Measurements from ENCODE around the gene NKAIN2. TPM values are rescaled to one million over a fixed set of nuclear protein-coding genes. Genes with fewer than 3 reads are reported as not detected.
"Not testable (repeated sequence)": the region's sequence is repeated elsewhere in the genome, so short reads cannot be mapped to it uniquely, and the experiment has no call there.

NKAIN2 gene
- total and polyA plus RNA-seq, 5 donors from 2014 or later = not detected

GRCh38 chr6:124237911-124238310, 434.2 kb downstream of the NKAIN2 start:
- no peaks in the 10 kb centered on the region for H3K4me1 ChIP-seq (ENCODE audit: control insufficient read depth, insufficient read depth, low read length, poor library complexity, severe bottlenecking)
- H3K27ac Mint-ChIP-seq = no peak overlapping the region

GRCh38 chr6:124238408-124238807, 434.7 kb downstream of the NKAIN2 start:
- not testable (repeated sequence) for H3K27ac Mint-ChIP-seq; H3K27me3 Mint-ChIP-seq; H3K4me3 Mint-ChIP-seq; DNase-seq; H3K36me3 ChIP-seq (ENCODE audit: control insufficient read depth, insufficient read depth, low read length); H3K4me3 ChIP-seq (ENCODE audit: low read depth, low read length); H3K4me1 ChIP-seq (ENCODE audit: control insufficient read depth, insufficient read depth, low read length, poor library complexity, severe bottlenecking); H3K9me3 ChIP-seq (ENCODE audit: control insufficient read depth in 2 of 2, low read length in 2 of 2); H3K27me3 ChIP-seq (ENCODE audit: control insufficient read depth, insufficient read depth, low read length); H3K36me3 Mint-ChIP-seq; H3K27ac ChIP-seq (ENCODE audit: insufficient read depth, low read length, poor library complexity, severe bottlenecking); H3K4me1 Mint-ChIP-seq; ATAC-seq (ENCODE audit: low read depth in 2 of 2)
- peaks cover 0 to 34% (median 14%) of the 10 kb centered on the region in 7 donors for H3K9me3 Mint-ChIP-seq

More at GRCh38 chr6:124237911-124238310, 434.2 kb downstream of the NKAIN2 start:
- no peaks in the 10 kb centered on the region for H3K27me3 ChIP-seq (ENCODE audit: control insufficient read depth, insufficient read depth, low read length)
- peaks cover 3 to 4% of the 10 kb centered on the region in 2 experiments for H3K9me3 ChIP-seq (ENCODE audit: control insufficient read depth in 2 of 2, low read length in 2 of 2)
- H3K27me3 Mint-ChIP-seq = no peaks in the 10 kb centered on the region
- H3K4me1 Mint-ChIP-seq = no peaks in the 10 kb centered on the region
- H3K4me3 ChIP-seq (ENCODE audit: low read depth, low read length) = no peak overlapping the region
- no peaks in the 10 kb centered on the region for H3K36me3 Mint-ChIP-seq
- H3K27ac ChIP-seq (ENCODE audit: insufficient read depth, low read length, poor library complexity, severe bottlenecking) = no peak overlapping the region
- no peak overlapping the region for H3K4me3 Mint-ChIP-seq
- ATAC-seq (ENCODE audit: low read depth in 2 of 2) (no peak), DNase-seq (no peak)
- no peaks in the 10 kb centered on the region for H3K36me3 ChIP-seq (ENCODE audit: control insufficient read depth, insufficient read depth, low read length)
- peaks cover 0 to 38% (median 14%) of the 10 kb centered on the region in 7 donors for H3K9me3 Mint-ChIP-seq

- H3K27ac Mint-ChIP-seq = no peak overlapping the region
- no peak for ATAC-seq (ENCODE audit: low read depth in 2 of 2)
These were observed 451.4 kb downstream of the NKAIN2 start for GRCh38 chr6:124254941-124255685.

GRCh38 chr6:124260337-124260736, 456.7 kb downstream of the NKAIN2 start:
- Histone ChIP-seq H3K4me1 (ENCODE audit: control insufficient read depth, insufficient read depth, low read length, poor library complexity, severe bottlenecking) (no peaks in the 10 kb centered on the region), H3K27ac (ENCODE audit: insufficient read depth, low read length, poor library complexity, severe bottlenecking) (no peak overlapping the region), H3K9me3 (ENCODE audit: control insufficient read depth in 2 of 2, low read length in 2 of 2) (no peaks in the 10 kb centered on the region), H3K4me3 (ENCODE audit: low read depth, low read length) (no peak overlapping the region), H3K27me3 (ENCODE audit: control insufficient read depth, insufficient read depth, low read length) (no peaks in the 10 kb centered on the region), H3K36me3 (ENCODE audit: control insufficient read depth, insufficient read depth, low read length) (no peaks in the 10 kb centered on the region)
- no peak for DNase-seq
- Mint-ChIP-seq H3K36me3 (no peaks in the 10 kb centered on the region), H3K4me3 (peak overlapping the region in 1 of 4 donors; percentile 52), H3K9me3 (peaks cover 0 to 14% (median 5%) of the 10 kb centered on the region in 7 donors), H3K4me1 (no peaks in the 10 kb centered on the region), H3K27ac (no peak overlapping the region), H3K27me3 (no peaks in the 10 kb centered on the region)
- no peak for ATAC-seq (ENCODE audit: low read depth in 2 of 2)

More at GRCh38 chr6:124254941-124255685, 451.4 kb downstream of the NKAIN2 start:
- H3K4me1 Mint-ChIP-seq = no peaks in the 10 kb centered on the region
- no peaks in the 10 kb centered on the region for H3K27me3 Mint-ChIP-seq
- Histone ChIP-seq H3K4me3 (ENCODE audit: low read depth, low read length) (no peak overlapping the region), H3K9me3 (ENCODE audit: control insufficient read depth in 2 of 2, low read length in 2 of 2) (no peaks in the 10 kb centered on the region), H3K27me3 (ENCODE audit: control insufficient read depth, insufficient read depth, low read length) (no peaks in the 10 kb centered on the region), H3K27ac (ENCODE audit: insufficient read depth, low read length, poor library complexity, severe bottlenecking) (no peak overlapping the region), H3K36me3 (ENCODE audit: control insufficient read depth, insufficient read depth, low read length) (no peaks in the 10 kb centered on the region), H3K4me1 (ENCODE audit: control insufficient read depth, insufficient read depth, low read length, poor library complexity, severe bottlenecking) (no peaks in the 10 kb centered on the region)
- no peaks in the 10 kb centered on the region for H3K36me3 Mint-ChIP-seq
- H3K9me3 Mint-ChIP-seq = peaks cover 0 to 19% (median 3%) of the 10 kb centered on the region in 7 donors
- no peak for DNase-seq
- no peak overlapping the region for H3K4me3 Mint-ChIP-seq

GRCh38 chr6:124269733-124270132, 466.1 kb downstream of the NKAIN2 start:
- Mint-ChIP-seq H3K27me3 (no peaks in the 10 kb centered on the region), H3K9me3 (peaks cover 0 to 11% (median 3%) of the 10 kb centered on the region in 7 donors)
- no peaks in the 10 kb centered on the region for H3K36me3 ChIP-seq (ENCODE audit: control insufficient read depth, insufficient read depth, low read length)

GRCh38 chr6:124273701-124274100, 470.0 kb downstream of the NKAIN2 start:
- H3K4me3 Mint-ChIP-seq = no peak overlapping the region
- H3K4me1 Mint-ChIP-seq = no peaks in the 10 kb centered on the region
- Histone ChIP-seq H3K9me3 (ENCODE audit: control insufficient read depth in 2 of 2, low read length in 2 of 2) (peaks cover 0 to 9% of the 10 kb centered on the region in 2 experiments), H3K27ac (ENCODE audit: insufficient read depth, low read length, poor library complexity, severe bottlenecking) (no peak overlapping the region), H3K4me3 (ENCODE audit: low read depth, low read length) (no peak overlapping the region), H3K36me3 (ENCODE audit: control insufficient read depth, insufficient read depth, low read length) (no peaks in the 10 kb centered on the region), H3K27me3 (ENCODE audit: control insufficient read depth, insufficient read depth, low read length) (no peaks in the 10 kb centered on the region), H3K4me1 (ENCODE audit: control insufficient read depth, insufficient read depth, low read length, poor library complexity, severe bottlenecking) (no peaks in the 10 kb centered on the region)
- DNase-seq (no peak), ATAC-seq (ENCODE audit: low read depth in 2 of 2) (no peak)
- peaks cover 4% of the 10 kb centered on the region for H3K27me3 Mint-ChIP-seq
- no peak overlapping the region for H3K27ac Mint-ChIP-seq
- H3K9me3 Mint-ChIP-seq = peaks cover 0 to 11% (median 3%) of the 10 kb centered on the region in 7 donors
- H3K36me3 Mint-ChIP-seq = no peaks in the 10 kb centered on the region

More at GRCh38 chr6:124269733-124270132, 466.1 kb downstream of the NKAIN2 start:
- H3K27ac Mint-ChIP-seq = no peak overlapping the region
- ATAC-seq (ENCODE audit: low read depth in 2 of 2) = no peak
- H3K4me3 Mint-ChIP-seq = no peak overlapping the region
- Histone ChIP-seq H3K4me3 (ENCODE audit: low read depth, low read length) (no peak overlapping the region), H3K4me1 (ENCODE audit: control insufficient read depth, insufficient read depth, low read length, poor library complexity, severe bottlenecking) (no peaks in the 10 kb centered on the region), H3K9me3 (ENCODE audit: control insufficient read depth in 2 of 2, low read length in 2 of 2) (peaks cover 0 to 9% of the 10 kb centered on the region in 2 experiments), H3K27me3 (ENCODE audit: control insufficient read depth, insufficient read depth, low read length) (no peaks in the 10 kb centered on the region), H3K27ac (ENCODE audit: insufficient read depth, low read length, poor library complexity, severe bottlenecking) (no peak overlapping the region)
- H3K4me1 Mint-ChIP-seq = no peaks in the 10 kb centered on the region
- no peaks in the 10 kb centered on the region for H3K36me3 Mint-ChIP-seq
- DNase-seq = no peak

- Histone ChIP-seq H3K4me3 (ENCODE audit: low read depth, low read length) (no peak overlapping the region), H3K9me3 (ENCODE audit: control insufficient read depth in 2 of 2, low read length in 2 of 2) (peaks cover 0 to 2% of the 10 kb centered on the region in 2 experiments), H3K27me3 (ENCODE audit: control insufficient read depth, insufficient read depth, low read length) (no peaks in the 10 kb centered on the region), H3K4me1 (ENCODE audit: control insufficient read depth, insufficient read depth, low read length, poor library complexity, severe bottlenecking) (no peaks in the 10 kb centered on the region), H3K27ac (ENCODE audit: insufficient read depth, low read length, poor library complexity, severe bottlenecking) (no peak overlapping the region), H3K36me3 (ENCODE audit: control insufficient read depth, insufficient read depth, low read length) (no peaks in the 10 kb centered on the region)
- Mint-ChIP-seq H3K36me3 (no peaks in the 10 kb centered on the region), H3K4me1 (no peaks in the 10 kb centered on the region), H3K27ac (no peak overlapping the region), H3K4me3 (no peak overlapping the region), H3K27me3 (no peaks in the 10 kb centered on the region), H3K9me3 (peaks cover 0 to 7% (median 4%) of the 10 kb centered on the region in 7 donors)
- DNase-seq (no peak), ATAC-seq (ENCODE audit: low read depth in 2 of 2) (no peak)
These were observed 478.9 kb downstream of the NKAIN2 start for GRCh38 chr6:124282541-124282940.

GRCh38 chr6:124283486-124283885, 479.8 kb downstream of the NKAIN2 start:
- H3K9me3 ChIP-seq (ENCODE audit: control insufficient read depth in 2 of 2, low read length in 2 of 2) = peaks cover 0 to 2% of the 10 kb centered on the region in 2 experiments
- no peak overlapping the region for H3K4me3 ChIP-seq (ENCODE audit: low read depth, low read length)
- H3K27ac Mint-ChIP-seq = no peak overlapping the region
- peaks cover 0 to 7% (median 4%) of the 10 kb centered on the region in 7 donors for H3K9me3 Mint-ChIP-seq
- no peaks in the 10 kb centered on the region for H3K36me3 Mint-ChIP-seq
- no peaks in the 10 kb centered on the region for H3K36me3 ChIP-seq (ENCODE audit: control insufficient read depth, insufficient read depth, low read length)
- H3K27ac ChIP-seq (ENCODE audit: insufficient read depth, low read length, poor library complexity, severe bottlenecking) = no peak overlapping the region
- no peaks in the 10 kb centered on the region for H3K4me1 Mint-ChIP-seq
- H3K4me3 Mint-ChIP-seq = no peak overlapping the region
- ATAC-seq (ENCODE audit: low read depth in 2 of 2) (no peak), DNase-seq (no peak)
- H3K27me3 Mint-ChIP-seq = no peaks in the 10 kb centered on the region
- no peaks in the 10 kb centered on the region for H3K4me1 ChIP-seq (ENCODE audit: control insufficient read depth, insufficient read depth, low read length, poor library complexity, severe bottlenecking)
- no peaks in the 10 kb centered on the region for H3K27me3 ChIP-seq (ENCODE audit: control insufficient read depth, insufficient read depth, low read length)

All from CD4-positive, CD25-positive, alpha-beta regulatory T cell (primary cell).